HG03066 (cell line): ENCODE measurements around the gene MRPL55.

ENCODE experiments used
- ATAC-seq: cut with Tn5 transposase; IDR thresholded peaks from one replicate; pipeline ENCODE4 v1.9.1; 2021; ENCODE audit warnings: low read depth; ENCODE audit not compliant: unreplicated experiment

Gene MRPL55

DNA sequence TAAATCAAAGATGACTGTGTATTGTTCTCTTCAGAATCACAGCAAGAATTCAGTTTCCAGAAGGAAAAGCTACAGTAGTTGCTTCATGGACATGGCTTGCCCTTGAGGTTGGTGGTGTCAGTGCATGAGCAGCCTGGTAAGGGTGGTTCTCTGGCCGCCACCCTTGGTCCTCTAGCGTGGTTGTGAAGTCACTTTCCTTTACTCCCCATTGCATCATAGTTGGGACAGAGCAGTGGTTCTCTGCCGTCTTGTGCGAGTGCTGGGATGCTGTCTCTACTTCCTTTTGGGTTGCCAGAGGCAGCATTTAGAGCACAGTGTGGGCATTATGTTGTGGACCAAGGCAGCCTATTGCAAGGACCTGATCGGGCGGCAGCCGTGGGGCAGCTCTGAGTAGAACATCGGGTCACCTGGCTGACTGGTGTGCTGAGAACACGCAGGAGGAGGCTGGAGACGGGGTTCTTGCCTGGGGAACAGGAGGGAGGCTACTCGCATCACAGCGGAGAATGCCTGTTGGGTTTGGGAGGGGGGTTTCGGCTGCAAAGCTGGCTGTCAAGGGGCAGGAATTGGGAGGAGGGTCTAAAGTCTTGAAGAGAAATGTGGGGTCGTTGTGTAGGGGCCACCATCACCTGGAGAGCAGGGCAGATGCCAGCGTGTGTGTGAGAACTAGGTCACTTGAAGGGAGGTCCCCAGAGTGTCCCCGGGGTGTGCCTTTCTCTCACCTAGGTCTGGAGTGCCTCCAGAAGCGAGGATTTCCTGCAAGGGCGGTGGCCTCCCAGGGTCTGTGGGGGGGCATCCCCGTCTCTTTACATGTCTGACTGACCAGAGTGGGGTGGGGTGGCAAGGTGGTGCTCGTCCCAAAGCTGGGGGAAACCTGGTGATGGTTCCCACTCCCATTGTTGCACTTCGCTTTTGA, 20.3 kb downstream of the MRPL55 start:
- no peak for ATAC-seq

DNA sequence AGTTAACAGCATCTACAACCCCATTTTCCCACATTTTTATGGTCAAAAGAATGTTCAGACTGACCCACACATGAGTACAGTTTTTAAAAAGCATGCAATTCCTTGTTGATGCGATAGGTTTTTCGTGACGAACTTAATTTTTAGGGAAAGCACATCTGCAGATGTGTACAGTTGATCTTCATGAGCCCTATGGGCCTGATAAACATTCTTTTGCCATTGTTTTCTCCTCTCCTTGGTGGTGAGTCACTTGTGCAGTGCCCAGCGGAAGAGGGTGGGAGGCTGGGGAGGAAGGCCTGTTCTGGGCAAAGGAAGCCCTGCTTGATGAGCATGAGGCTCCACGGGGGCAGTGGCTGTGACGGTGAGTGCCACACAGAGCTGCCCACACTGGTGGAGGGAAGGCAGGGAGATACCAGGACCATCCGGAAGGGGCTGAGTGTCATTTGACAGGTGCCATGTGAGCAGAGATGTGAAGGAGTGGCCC, 21.3 kb downstream of the MRPL55 start:
- no peak for ATAC-seq

- ATAC-seq = no peak
Measured at GRCh38 chr1:228085287-228085951, 23.7 kb downstream of the MRPL55 start.

GRCh38 chr1:228084797-228085196, 24.3 kb downstream of the MRPL55 start:
- no peak for ATAC-seq

DNA sequence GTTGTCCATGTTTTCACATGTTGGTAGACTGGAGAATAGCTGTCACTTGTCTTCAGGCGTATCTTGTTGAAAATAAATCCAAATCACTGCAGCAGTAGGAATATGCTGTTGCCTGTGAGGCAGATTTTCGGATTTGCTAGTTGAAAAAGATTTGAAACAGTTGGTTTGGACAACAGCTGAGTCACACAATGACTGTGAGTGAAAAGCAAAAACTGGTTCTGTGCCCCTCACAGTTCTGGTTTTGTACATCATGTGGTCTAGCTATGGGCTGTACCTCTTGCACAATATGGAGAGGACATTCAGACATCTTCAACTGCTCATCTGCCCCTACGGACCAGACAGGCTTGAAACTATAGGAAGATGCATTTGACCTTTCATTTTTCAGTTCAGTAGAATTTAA, 24.8 kb downstream of the MRPL55 start:
- no peak for ATAC-seq

GRCh38 chr1:228083871-228084278, 25.2 kb downstream of the MRPL55 start:
- no peak for ATAC-seq

- peak; percentile 18 for ATAC-seq
Measured at GRCh38 chr1:228082918-228083870, 25.9 kb downstream of the MRPL55 start.

DNA sequence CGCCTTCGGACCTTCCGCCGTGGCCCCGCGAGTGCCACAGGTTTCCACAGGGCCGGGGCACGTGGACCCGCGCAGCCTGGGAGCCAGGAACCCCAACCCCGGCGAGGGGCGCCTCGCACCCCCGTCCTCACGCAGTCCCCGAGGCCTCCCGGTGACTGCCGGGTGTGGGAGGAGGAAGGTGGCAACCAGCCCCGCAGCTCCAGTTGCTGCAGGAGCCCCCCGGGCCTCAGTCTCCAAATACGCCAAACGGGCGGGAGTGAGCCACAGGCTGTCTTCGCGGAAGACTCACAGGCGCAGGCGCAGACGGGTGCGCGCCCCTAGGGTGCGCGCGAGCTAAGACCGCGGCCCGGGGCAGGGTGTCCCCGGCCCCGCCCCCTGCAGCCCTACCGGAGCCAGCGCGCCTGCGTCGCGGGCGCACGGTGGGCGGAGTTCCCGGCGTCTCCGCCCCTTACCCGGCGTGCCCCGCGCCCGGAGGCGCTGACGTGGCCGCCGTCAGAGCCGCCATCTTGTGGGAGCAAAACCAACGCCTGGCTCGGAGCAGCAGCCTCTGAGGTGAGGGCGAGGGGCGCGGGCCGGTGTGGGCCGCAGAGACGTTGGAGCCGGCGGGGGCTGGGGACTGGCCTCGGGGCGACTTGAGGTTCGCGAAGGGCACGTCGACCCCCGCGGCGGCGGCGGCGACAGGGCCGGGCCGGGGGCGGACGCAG, 26.7 kb downstream of the MRPL55 start, which contains the start of gene ARF1:
Gene ARF1, plus strand, starts transcription at position 495 of the 704 bp plus-strand sequence. CDS start 14,407 bp downstream, outside the sequence.
- peak; percentile 65 for ATAC-seq

GRCh38 chr1:228081578-228082213, 27.4 kb downstream of the MRPL55 start:
- peak; percentile 24 for ATAC-seq

- no peak for ATAC-seq
Measured at GRCh38 chr1:228081144-228081543, 28.0 kb downstream of the MRPL55 start.

GRCh38 chr1:228079601-228080263, 29.4 kb downstream of the MRPL55 start:
- no peak for ATAC-seq

GRCh38 chr1:228079013-228079412, 30.1 kb downstream of the MRPL55 start:
- no peak for ATAC-seq

DNA sequence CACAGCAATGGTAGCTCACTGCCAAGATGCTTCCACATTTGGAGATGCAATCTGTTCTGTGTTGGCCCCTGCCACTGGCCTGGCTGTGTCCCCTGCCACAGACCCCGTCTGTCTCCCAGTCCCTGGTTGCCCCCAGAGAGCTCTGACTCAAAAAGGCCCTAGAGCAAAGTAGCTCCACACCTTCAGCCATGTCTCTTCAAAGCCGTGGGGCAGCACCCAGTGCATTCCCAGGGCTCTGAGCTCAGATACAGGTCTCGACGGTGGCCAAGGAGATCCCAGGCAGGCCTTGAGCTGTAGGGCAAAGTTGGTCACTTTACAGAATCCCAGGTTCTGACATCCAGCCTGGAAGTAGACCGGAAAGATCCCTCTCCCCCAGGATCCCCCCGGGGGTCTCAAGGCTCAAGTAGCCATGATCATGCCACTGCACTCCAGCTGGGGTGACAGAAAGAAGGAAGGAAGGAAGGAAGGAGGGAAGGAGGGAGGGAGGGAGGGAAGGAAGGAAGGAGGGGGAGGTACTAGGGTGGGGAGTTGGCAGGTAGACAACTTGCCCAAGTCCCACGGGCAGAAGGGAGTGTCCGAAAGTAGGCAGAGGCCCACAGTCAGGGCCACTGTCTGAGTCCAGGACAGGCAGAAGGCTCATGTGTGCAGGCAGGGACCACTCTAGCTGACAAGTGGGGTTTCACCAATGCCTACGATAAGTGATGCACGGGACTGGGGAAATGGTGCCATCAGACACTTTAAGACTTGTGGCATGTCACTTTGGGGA, 31.4 kb downstream of the MRPL55 start:
- no peak for ATAC-seq

- ATAC-seq = no peak
Measured at GRCh38 chr1:228076796-228077430, 32.2 kb downstream of the MRPL55 start.

- no peak for ATAC-seq
Measured at GRCh38 chr1:228075801-228076271, 33.3 kb downstream of the MRPL55 start.

DNA sequence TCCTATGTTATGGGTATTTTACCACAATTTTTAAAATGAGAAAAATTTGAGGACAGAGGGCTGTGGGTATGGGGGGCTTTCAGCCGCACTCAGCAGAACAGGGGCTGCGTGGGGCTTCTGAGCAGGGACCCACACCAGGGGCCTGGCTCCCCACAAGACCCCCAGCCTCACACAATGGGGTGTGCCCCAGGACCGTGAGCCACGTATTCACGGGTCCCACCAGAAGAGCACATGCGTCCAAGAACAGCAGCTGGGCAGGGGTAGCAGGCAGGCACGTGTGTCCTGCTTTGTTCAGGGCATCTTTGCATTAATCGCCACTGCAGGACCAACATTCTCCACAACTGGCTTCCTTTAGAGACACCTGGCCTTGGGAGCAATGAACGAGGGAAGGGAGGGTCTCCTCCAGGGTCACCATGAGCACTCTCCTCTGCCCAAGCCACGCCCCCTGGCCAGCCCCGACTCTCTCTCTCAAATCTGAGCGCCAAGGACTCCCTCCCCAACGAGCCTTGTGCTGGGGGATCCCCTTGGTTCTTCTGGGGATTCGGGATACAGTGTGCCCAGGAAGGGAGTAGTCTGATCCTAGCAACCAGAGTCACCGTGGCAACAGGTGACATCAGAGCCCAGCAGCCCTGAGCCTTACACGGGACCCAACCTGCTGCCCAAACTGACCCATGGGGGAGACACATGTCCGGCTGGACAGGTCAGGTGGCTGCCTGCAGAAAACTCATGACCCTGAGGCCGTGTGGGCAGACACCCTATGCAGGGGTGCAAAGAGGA, 34.0 kb downstream of the MRPL55 start:
- no peak for ATAC-seq
